ENCODE measurements around the gene PHEX. TPM values are rescaled to one million over a fixed set of nuclear protein-coding genes. Genes with fewer than 3 reads are reported as not detected.

PHEX gene
- total RNA-seq, 3 donors from 2014 or later: 0.16 to 5.6 (median 2.5) TPM

GRCh38 chrX:22025751-22026150 lies 6.4 kb upstream of the PHEX start:
- Histone ChIP-seq H3K9me3 (peaks cover 0 to 4% of the 10 kb centered on the region in 2 donors), H3K27me3 (peaks cover 0 to 18% of the 10 kb centered on the region in 2 donors), H3K4me1 (no peaks in the 10 kb centered on the region), H3K27ac (no peak overlapping the region), H3K36me3 (no peaks in the 10 kb centered on the region), H3K4me3 (no peak overlapping the region)
- intact Hi-C loops (cut with DNase I; ENCODE audit: low total_unique reads): no loop called here
- TF ChIP-seq POLR2AphosphoS5 (IDR thresholded peaks at IDR 0.05) (no peak), POLR2A (IDR thresholded peaks at IDR 0.05) (no peak)
- TF ChIP-seq, protein P1, sequence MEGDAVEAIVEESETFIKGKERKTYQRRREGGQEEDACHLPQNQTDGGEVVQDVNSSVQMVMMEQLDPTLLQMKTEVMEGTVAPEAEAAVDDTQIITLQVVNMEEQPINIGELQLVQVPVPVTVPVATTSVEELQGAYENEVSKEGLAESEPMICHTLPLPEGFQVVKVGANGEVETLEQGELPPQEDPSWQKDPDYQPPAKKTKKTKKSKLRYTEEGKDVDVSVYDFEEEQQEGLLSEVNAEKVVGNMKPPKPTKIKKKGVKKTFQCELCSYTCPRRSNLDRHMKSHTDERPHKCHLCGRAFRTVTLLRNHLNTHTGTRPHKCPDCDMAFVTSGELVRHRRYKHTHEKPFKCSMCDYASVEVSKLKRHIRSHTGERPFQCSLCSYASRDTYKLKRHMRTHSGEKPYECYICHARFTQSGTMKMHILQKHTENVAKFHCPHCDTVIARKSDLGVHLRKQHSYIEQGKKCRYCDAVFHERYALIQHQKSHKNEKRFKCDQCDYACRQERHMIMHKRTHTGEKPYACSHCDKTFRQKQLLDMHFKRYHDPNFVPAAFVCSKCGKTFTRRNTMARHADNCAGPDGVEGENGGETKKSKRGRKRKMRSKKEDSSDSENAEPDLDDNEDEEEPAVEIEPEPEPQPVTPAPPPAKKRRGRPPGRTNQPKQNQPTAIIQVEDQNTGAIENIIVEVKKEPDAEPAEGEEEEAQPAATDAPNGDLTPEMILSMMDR (IDR thresholded peaks at IDR 0.05): no peak
- no peak for DNase-seq (ENCODE audit: low spot score in 2 of 2)

DNA sequence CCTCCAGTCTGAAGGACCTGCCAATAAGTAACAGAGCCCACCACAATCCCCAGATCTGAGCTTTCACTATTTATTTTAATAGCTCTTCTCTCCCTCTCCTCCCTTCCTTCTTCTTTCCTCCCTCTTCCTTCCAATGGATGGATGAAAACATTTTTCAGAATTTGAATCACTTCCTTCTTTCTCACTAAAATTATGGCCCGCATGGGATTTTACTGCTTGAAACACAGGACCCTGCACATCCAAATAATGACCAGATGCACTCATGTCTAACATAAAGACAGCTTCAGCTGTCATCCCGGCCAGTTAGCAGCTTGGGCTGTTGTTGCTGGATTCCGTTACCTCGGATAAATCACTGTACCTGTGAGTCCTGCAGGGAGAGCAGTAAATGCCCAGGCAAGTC lies 5.4 kb upstream of the PHEX start:
- TF ChIP-seq POLR2AphosphoS5 (IDR thresholded peaks at IDR 0.05) (no peak), POLR2A (IDR thresholded peaks at IDR 0.05) (no peak)
- TF ChIP-seq, protein P1 (IDR thresholded peaks at IDR 0.05): no peak
- DNase-seq (ENCODE audit: low spot score in 2 of 2): no peak
- Histone ChIP-seq H3K9me3 (no peaks in the 10 kb centered on the region), H3K4me3 (no peak overlapping the region), H3K36me3 (no peaks in the 10 kb centered on the region), H3K27ac (no peak overlapping the region), H3K27me3 (peaks cover 0 to 18% of the 10 kb centered on the region in 2 donors), H3K4me1 (no peaks in the 10 kb centered on the region)
- intact Hi-C loops (cut with DNase I; ENCODE audit: low total_unique reads): no loop called here

DNA sequence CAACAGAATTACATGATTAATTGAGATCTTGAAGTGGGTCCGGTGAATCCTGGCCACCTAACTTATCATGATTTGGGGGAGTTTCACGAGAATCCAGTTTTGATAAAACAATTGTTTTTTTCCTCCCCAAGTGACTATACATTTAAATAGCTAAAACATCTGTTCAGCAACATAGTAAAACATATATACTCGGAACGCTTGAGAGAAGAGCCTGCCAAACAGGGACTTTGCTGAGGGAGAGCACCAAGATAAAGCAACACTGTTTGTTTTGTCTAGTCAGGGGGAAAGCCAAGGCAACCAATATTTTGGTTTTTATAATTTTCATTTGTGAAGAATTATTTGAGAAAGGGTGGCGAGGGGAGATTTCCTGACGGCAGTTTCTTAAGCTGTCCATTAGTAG lies 381 bp downstream of the PHEX start:
- TF ChIP-seq POLR2AphosphoS5 (IDR thresholded peaks at IDR 0.05) (no peak), POLR2A (IDR thresholded peaks at IDR 0.05) (no peak)
- TF ChIP-seq, protein P1 (IDR thresholded peaks at IDR 0.05): no peak
- Histone ChIP-seq H3K9me3 (no peaks in the 10 kb centered on the region), H3K27me3 (peaks cover 0 to 7% of the 10 kb centered on the region in 2 donors)

DNA sequence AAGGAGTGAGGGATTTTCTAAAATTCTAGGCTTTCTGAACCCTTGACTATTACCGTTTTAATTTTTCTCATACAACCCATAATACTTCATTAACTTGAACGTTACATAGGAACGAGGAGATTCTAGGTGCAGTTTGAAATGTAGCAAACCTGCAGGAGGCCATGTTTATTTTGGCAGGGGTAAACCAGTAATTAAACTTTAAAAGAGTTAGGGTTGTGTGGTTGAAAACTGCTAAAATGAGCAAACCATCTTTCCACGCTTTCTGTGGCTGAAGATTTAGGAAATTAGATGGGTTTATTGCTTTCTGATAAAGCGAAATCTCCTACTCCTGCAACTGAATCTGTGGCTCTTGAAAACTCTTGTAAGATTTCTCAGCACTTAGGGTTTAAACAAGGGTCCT lies 1.7 kb downstream of the PHEX start:
- Histone ChIP-seq H3K27me3 (peaks cover 0 to 15% of the 10 kb centered on the region in 2 donors), H3K4me3 (no peak overlapping the region), H3K27ac (no peak overlapping the region), H3K9me3 (no peaks in the 10 kb centered on the region), H3K4me1 (no peaks in the 10 kb centered on the region), H3K36me3 (no peaks in the 10 kb centered on the region)
- intact Hi-C loops (cut with DNase I; ENCODE audit: low total_unique reads): no loop called here
- no peak for DNase-seq (ENCODE audit: low spot score in 2 of 2)
- TF ChIP-seq, protein P1 (IDR thresholded peaks at IDR 0.05): no peak
- TF ChIP-seq POLR2A (IDR thresholded peaks at IDR 0.05) (no peak), POLR2AphosphoS5 (IDR thresholded peaks at IDR 0.05) (no peak)

More for the DNA sequence above, 381 bp downstream of the PHEX start:
- Histone ChIP-seq H3K4me3 (no peak overlapping the region), H3K36me3 (no peaks in the 10 kb centered on the region), H3K4me1 (no peaks in the 10 kb centered on the region), H3K27ac (no peak overlapping the region)
- intact Hi-C loops (cut with DNase I; ENCODE audit: low total_unique reads): no loop called here
- no peak for DNase-seq (ENCODE audit: low spot score in 2 of 2)

DNA sequence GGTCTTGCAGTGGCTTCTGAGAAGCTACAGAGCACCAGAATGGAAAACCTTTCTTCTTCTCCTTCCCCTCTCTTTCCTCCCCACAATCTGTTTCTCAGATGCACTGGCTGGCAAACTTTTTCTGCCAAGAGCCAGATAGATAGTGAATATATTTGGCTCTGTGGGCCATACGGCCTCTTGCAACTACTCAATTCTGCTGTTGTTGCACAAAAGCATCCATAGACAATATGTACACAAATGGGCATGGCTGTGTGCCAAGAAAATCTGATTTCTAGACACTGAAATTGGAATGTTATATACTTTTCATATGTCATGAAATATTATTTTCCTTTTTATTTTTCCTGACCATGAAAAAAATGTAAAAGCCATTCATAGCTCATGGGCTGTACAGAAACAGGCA lies 3.1 kb downstream of the PHEX start:
- TF ChIP-seq POLR2A (IDR thresholded peaks at IDR 0.05) (no peak), POLR2AphosphoS5 (IDR thresholded peaks at IDR 0.05) (no peak)
- TF ChIP-seq, protein P1 (IDR thresholded peaks at IDR 0.05): no peak
- Histone ChIP-seq H3K4me1 (no peaks in the 10 kb centered on the region), H3K4me3 (no peak overlapping the region), H3K9me3 (no peaks in the 10 kb centered on the region), H3K27ac (no peak overlapping the region), H3K36me3 (no peaks in the 10 kb centered on the region), H3K27me3 (peaks cover 0 to 24% of the 10 kb centered on the region in 2 donors)
- intact Hi-C loops (cut with DNase I; ENCODE audit: low total_unique reads): no loop called here
- DNase-seq (ENCODE audit: low spot score in 2 of 2): no peak
